ENCODE results near the gene YWHAB.

Gene YWHAB

GRCh38 chr20:44932916-44933315 is 47.4 kb downstream of the YWHAB start:
- H3K27ac ChIP-seq = no peak overlapping the region
- no peak for TF ChIP-seq CTCF (conservative IDR thresholded peaks at IDR 0.05)
- TF ChIP-seq ZFX (IDR thresholded peaks at IDR 0.05) = no peak

- TF ChIP-seq ZFX (IDR thresholded peaks at IDR 0.05) (no peak), CTCF (conservative IDR thresholded peaks at IDR 0.05) (no peak)
Measured at GRCh38 chr20:44936510-44936909, 51.0 kb downstream of the YWHAB start.

GRCh38 chr20:44938637-44939036 is 53.1 kb downstream of the YWHAB start:
- no peak for TF ChIP-seq CTCF (conservative IDR thresholded peaks at IDR 0.05)
- TF ChIP-seq ZFX (IDR thresholded peaks at IDR 0.05) = no peak
- no peak overlapping the region for H3K27ac ChIP-seq

More at GRCh38 chr20:44936510-44936909, 51.0 kb downstream of the YWHAB start:
- H3K27ac ChIP-seq = no peak overlapping the region

- TF ChIP-seq CTCF (conservative IDR thresholded peaks at IDR 0.05) (no peak), ZFX (IDR thresholded peaks at IDR 0.05) (no peak)
Measured at GRCh38 chr20:44941120-44941691, 55.7 kb downstream of the YWHAB start.

GRCh38 chr20:44942264-44942973 is 56.9 kb downstream of the YWHAB start:
- no peak overlapping the region for H3K27ac ChIP-seq
- TF ChIP-seq ZFX (IDR thresholded peaks at IDR 0.05) (no peak), CTCF (conservative IDR thresholded peaks at IDR 0.05) (no peak)

More at GRCh38 chr20:44941120-44941691, 55.7 kb downstream of the YWHAB start:
- H3K27ac ChIP-seq = no peak overlapping the region

- TF ChIP-seq CTCF (conservative IDR thresholded peaks at IDR 0.05) (no peak), ZFX (IDR thresholded peaks at IDR 0.05) (no peak)
Measured at GRCh38 chr20:44943828-44944227, 58.3 kb downstream of the YWHAB start.

GRCh38 chr20:44945261-44945660 is 59.8 kb downstream of the YWHAB start:
- no peak for TF ChIP-seq ZFX (IDR thresholded peaks at IDR 0.05)
- TF ChIP-seq CTCF (conservative IDR thresholded peaks at IDR 0.05) = no peak
- no peak overlapping the region for H3K27ac ChIP-seq

More at GRCh38 chr20:44943828-44944227, 58.3 kb downstream of the YWHAB start:
- no peak overlapping the region for H3K27ac ChIP-seq

Measured in C4-2B (cell line).